Activated effector memory CD4-positive, alpha-beta T cell treated with Interleukin-2 at 50 U/mL for 16 hours (primary cell): ENCODE data around the gene CERCAM.

Source experiments
- DNase-seq: peaks from one replicate; pipeline ENCODE4 v3.0.0-alpha.2; 2020

The CERCAM gene

GRCh38 chr9:128473104-128473503 is 52.4 kb downstream of the CERCAM start:
- DNase-seq, result no peak

GRCh38 chr9:128475867-128476266 is 55.2 kb downstream of the CERCAM start:
- DNase-seq, result no peak

- no peak for DNase-seq
Measured at GRCh38 chr9:128479262-128479661, 58.6 kb downstream of the CERCAM start.

GRCh38 chr9:128481561-128481960 is 60.9 kb downstream of the CERCAM start:
- no peak for DNase-seq

- no peak for DNase-seq
Measured at GRCh38 chr9:128482186-128482585, 61.5 kb downstream of the CERCAM start.

GRCh38 chr9:128484686-128485413 is 64.2 kb downstream of the CERCAM start:
- no peak for DNase-seq

- no peak for DNase-seq
Measured at GRCh38 chr9:128485414-128485855, 64.8 kb downstream of the CERCAM start.

- DNase-seq, result no peak
Measured at GRCh38 chr9:128486201-128486600, 65.5 kb downstream of the CERCAM start.
